Bronchial epithelial cell (primary cell): ENCODE results near the gene SCN8A. TPM values are rescaled to one million over a fixed set of nuclear protein-coding genes. Genes with fewer than 3 reads are reported as not detected.

Experiments
- DNase-seq: peaks from one replicate; pipeline ENCODE4 v3.0.0-alpha.2; 2010; ENCODE audit warnings: low read depth
- FAIRE-seq: peaks from 2 replicates; lab custom pipeline; 2011; peaks lifted over from hg19 to GRCh38; lab: Jason Lieb, UNC
- H3K27me3 ChIP-seq: 2 replicates; pipeline ENCODE4 v1.5.1; 2011; ENCODE audit warnings: low read length; ENCODE audit not compliant: control insufficient read depth, insufficient read depth
- H3K36me3 ChIP-seq: 2 replicates; pipeline ENCODE4 v1.5.1; 2011; ENCODE audit warnings: low read length; ENCODE audit not compliant: control insufficient read depth, insufficient read depth
- H3K4me3 ChIP-seq: 2 replicates; pipeline ENCODE4 v1.5.1; 2011; ENCODE audit warnings: mild to moderate bottlenecking, low read depth, low read length, control low read depth
- total RNA-seq: library from RNA; depleted of rRNA; stranded (reverse); fragments of >200 nt; gene quantifications from 2 replicates; pipeline ENCODE4 v1.2.1, GENCODE V29; 2014
- TF ChIP-seq, protein P1 (sequence below): IDR thresholded peaks from 2 replicates; pipeline ENCODE4 v1.5.1; 2011; ENCODE audit warnings: mild to moderate bottlenecking, moderate library complexity, low read length, control low read depth, inconsistent platforms; ENCODE audit not compliant: insufficient read depth, severe bottlenecking

Gene SCN8A
- total RNA-seq, 1 donor from 2014 or later: under 0.01 TPM

- H3K36me3 ChIP-seq: no peaks in the 10 kb centered on the region
- DNase-seq: no peak
- H3K27me3 ChIP-seq: peaks cover under 1% of the 10 kb centered on the region
- no peak for FAIRE-seq
- no peak overlapping the region for H3K4me3 ChIP-seq
- TF ChIP-seq, protein P1, sequence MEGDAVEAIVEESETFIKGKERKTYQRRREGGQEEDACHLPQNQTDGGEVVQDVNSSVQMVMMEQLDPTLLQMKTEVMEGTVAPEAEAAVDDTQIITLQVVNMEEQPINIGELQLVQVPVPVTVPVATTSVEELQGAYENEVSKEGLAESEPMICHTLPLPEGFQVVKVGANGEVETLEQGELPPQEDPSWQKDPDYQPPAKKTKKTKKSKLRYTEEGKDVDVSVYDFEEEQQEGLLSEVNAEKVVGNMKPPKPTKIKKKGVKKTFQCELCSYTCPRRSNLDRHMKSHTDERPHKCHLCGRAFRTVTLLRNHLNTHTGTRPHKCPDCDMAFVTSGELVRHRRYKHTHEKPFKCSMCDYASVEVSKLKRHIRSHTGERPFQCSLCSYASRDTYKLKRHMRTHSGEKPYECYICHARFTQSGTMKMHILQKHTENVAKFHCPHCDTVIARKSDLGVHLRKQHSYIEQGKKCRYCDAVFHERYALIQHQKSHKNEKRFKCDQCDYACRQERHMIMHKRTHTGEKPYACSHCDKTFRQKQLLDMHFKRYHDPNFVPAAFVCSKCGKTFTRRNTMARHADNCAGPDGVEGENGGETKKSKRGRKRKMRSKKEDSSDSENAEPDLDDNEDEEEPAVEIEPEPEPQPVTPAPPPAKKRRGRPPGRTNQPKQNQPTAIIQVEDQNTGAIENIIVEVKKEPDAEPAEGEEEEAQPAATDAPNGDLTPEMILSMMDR: no peak
Observed at GRCh38 chr12:51749206-51749985, 158.4 kb downstream of the SCN8A start.

- H3K27me3 ChIP-seq: peaks cover 3% of the 10 kb centered on the region
- TF ChIP-seq, protein P1: no peak
- no peak for FAIRE-seq
- no peak overlapping the region for H3K4me3 ChIP-seq
- no peaks in the 10 kb centered on the region for H3K36me3 ChIP-seq
- DNase-seq: no peak
Observed at GRCh38 chr12:51749986-51750317, 158.9 kb downstream of the SCN8A start.

DNA sequence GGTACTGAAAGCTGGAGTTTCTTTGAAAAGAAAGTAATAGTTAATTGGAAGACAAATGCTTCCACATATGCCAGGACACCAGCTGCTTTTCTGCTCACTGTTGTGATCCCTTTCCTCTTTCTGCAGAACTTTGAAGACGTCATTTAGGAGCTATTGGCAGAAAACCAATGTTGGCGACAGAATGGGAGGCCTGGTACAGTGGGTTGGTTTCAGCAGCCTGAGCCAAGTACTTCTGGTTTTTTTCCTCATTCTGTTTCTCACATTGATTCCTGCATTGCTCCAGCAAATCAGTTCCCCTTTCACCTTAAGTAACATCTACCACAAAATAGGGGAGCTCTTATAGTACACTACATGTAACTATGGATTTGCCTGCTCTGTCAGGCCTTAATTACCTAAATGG lies 160.6 kb downstream of the SCN8A start:
- Histone ChIP-seq H3K4me3 (no peak overlapping the region), H3K27me3 (peaks cover 3% of the 10 kb centered on the region), H3K36me3 (no peaks in the 10 kb centered on the region)
- TF ChIP-seq, protein P1: no peak
- DNase-seq (no peak), FAIRE-seq (no peak)

DNA sequence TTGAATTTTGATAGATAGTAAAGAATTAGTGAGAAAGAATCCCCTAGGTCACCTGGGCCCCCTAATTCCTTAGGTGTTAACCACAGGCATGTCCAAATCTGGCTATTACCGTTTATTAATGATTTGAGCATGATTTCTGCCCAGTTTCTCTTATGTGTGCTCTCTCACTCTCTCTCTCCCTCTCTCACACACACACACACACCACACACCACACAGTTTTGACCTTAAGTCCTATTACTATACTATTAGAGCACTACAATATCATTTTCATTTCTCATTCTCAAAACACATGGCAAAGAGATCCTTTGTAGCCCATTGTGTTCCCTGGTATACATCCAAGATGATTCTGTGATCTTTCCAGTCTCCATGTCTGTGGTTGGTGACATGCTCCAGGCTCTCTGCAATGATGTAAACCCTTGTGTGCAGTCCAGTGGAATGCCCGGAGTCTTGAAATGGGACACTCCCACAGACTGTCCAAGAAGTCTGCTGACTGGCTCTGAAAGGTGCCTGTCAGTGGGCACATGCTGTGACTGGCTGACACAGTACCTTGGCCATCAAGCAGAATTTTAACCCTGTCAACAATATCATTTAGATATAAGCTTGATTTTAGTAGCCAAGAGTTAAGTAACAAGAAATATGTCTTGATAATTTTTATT lies 161.3 kb downstream of the SCN8A start:
- Histone ChIP-seq H3K4me3 (no peak overlapping the region), H3K27me3 (peaks cover 3% of the 10 kb centered on the region), H3K36me3 (no peaks in the 10 kb centered on the region)
- TF ChIP-seq, protein P1: no peak
- FAIRE-seq (no peak), DNase-seq (peak; percentile 62)

GRCh38 chr12:51753980-51754675 lies 163.1 kb downstream of the SCN8A start:
- TF ChIP-seq, protein P1: no peak
- DNase-seq (no peak), FAIRE-seq (no peak)
- H3K4me3 ChIP-seq: no peak overlapping the region
- H3K36me3 ChIP-seq: no peaks in the 10 kb centered on the region
- H3K27me3 ChIP-seq: peaks cover 3% of the 10 kb centered on the region
